ENCODE measurements around the gene CHRNA10. TPM values are rescaled to one million over a fixed set of nuclear protein-coding genes. Genes with fewer than 3 reads are reported as not detected.

The CHRNA10 gene
- total and polyA plus RNA-seq, 2 donors (not counting 1 experiment from before 2014, with no cell fraction given) = 2.1 to 4.0 TPM

DNA sequence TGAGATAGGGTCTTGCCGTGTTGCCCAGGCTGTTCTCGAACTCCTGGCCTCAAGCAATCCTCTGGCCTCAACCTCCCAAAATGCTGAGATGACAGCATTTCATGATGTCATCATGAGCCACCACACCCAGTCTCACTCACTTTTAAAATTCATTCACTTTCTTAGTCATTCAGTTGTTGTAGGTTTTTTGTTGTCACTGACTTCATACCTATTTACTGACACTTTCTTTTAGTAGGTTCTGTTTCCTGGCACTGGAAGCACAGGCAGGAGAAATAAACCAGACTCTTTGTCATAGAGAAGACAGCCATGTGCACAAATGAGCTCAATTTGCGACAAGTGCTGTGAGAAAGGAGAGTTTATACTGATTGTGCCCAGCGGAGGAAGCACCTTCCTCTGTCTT lies 39.9 kb downstream of the CHRNA10 start:
- 100% methylated on average over 2 of the region's 4 CpGs for WGBS (ENCODE audit: insufficient coverage)
- ChIA-PET POLR2A (no interaction called here), CTCF (no interaction called here)
- Histone ChIP-seq H3K4me3 (ENCODE audit: control extremely low read depth in 1 of 5, extremely low read depth in 1 of 5, insufficient read depth in 1 of 5, low read depth in 2 of 5, low read length in 4 of 5) (no peak overlapping the region), H3K27ac (ENCODE audit: low read length in 2 of 2) (no peak overlapping the region), H3K27me3 (replicated peaks in 1 of 4; ENCODE audit: control extremely low read depth in 1 of 4, control insufficient read depth in 3 of 4, insufficient read depth in 4 of 4, low read length in 3 of 4) (peaks cover 0 to 4% (median 0%) of the 10 kb centered on the region in 4 experiments), H2AFZ (ENCODE audit: insufficient read depth, low read depth, low read length, poor library complexity, severe bottlenecking) (no peak overlapping the region), H3K4me2 (replicated peaks; ENCODE audit: low read depth, low read length, poor library complexity, severe bottlenecking) (no peak overlapping the region), H3K4me1 (ENCODE audit: control insufficient read depth in 2 of 2, insufficient read depth in 2 of 2, low read length in 2 of 2) (no peaks in the 10 kb centered on the region), H4K20me1 (ENCODE audit: control insufficient read depth, insufficient read depth, low read length, poor library complexity, severe bottlenecking) (no peaks in the 10 kb centered on the region), H3K79me2 (ENCODE audit: control insufficient read depth, insufficient read depth, low read length) (no peaks in the 10 kb centered on the region), H3K36me3 (replicated peaks in 1 of 2; ENCODE audit: control extremely low read depth in 1 of 2, control insufficient read depth in 1 of 2, extremely low read depth in 1 of 2, insufficient read depth in 2 of 2, low read length in 1 of 2) (no peaks in the 10 kb centered on the region), H3K9ac (ENCODE audit: low read length) (no peak overlapping the region), H3K9me3 (ENCODE audit: control extremely low read depth in 1 of 3, control insufficient read depth in 2 of 3, insufficient read depth in 1 of 3, low read length in 2 of 3) (peaks cover 0 to 3% (median 0%) of the 10 kb centered on the region in 3 donors)
- no peak for TF ChIP-seq CTCF (IDR thresholded peaks at IDR 0.05)
- TF ChIP-seq EZH2 (IDR thresholded peaks at IDR 0.05; ENCODE audit: borderline replicate concordance, insufficient read depth, low read depth, low read length, poor library complexity, severe bottlenecking) = no peak
- no peak overlapping the region for H3K27ac Mint-ChIP-seq
- no peak for ATAC-seq (ENCODE audit: low read depth)
- H3K9me3 Mint-ChIP-seq (ENCODE audit: insufficient read depth) = no peaks in the 10 kb centered on the region
- H3K27me3 Mint-ChIP-seq = peaks cover 15% of the 10 kb centered on the region
- peaks cover 2% of the 10 kb centered on the region for H3K4me1 Mint-ChIP-seq
- DNase-seq = no peak
- intact Hi-C loops (cut with micrococcal nuclease) = no loop called here
- no peak overlapping the region for H3K4me3 Mint-ChIP-seq

- Histone ChIP-seq H3K79me2 (ENCODE audit: control insufficient read depth, insufficient read depth, low read length) (no peaks in the 10 kb centered on the region), H3K4me2 (replicated peaks; ENCODE audit: low read depth, low read length, poor library complexity, severe bottlenecking) (no peak overlapping the region), H3K9ac (ENCODE audit: low read length) (no peak overlapping the region), H2AFZ (ENCODE audit: insufficient read depth, low read depth, low read length, poor library complexity, severe bottlenecking) (no peak overlapping the region), H4K20me1 (ENCODE audit: control insufficient read depth, insufficient read depth, low read length, poor library complexity, severe bottlenecking) (no peaks in the 10 kb centered on the region), H3K9me3 (ENCODE audit: control extremely low read depth in 1 of 3, control insufficient read depth in 2 of 3, insufficient read depth in 1 of 3, low read length in 2 of 3) (no peaks in the 10 kb centered on the region), H3K27ac (ENCODE audit: low read length in 2 of 2) (no peak overlapping the region), H3K27me3 (replicated peaks in 1 of 4; ENCODE audit: control extremely low read depth in 1 of 4, control insufficient read depth in 3 of 4, insufficient read depth in 4 of 4, low read length in 3 of 4) (no peaks in the 10 kb centered on the region), H3K4me1 (ENCODE audit: control insufficient read depth in 2 of 2, insufficient read depth in 2 of 2, low read length in 2 of 2) (no peaks in the 10 kb centered on the region), H3K4me3 (ENCODE audit: control extremely low read depth in 1 of 5, extremely low read depth in 1 of 5, insufficient read depth in 1 of 5, low read depth in 2 of 5, low read length in 4 of 5) (no peak overlapping the region), H3K36me3 (replicated peaks in 1 of 2; ENCODE audit: control extremely low read depth in 1 of 2, control insufficient read depth in 1 of 2, extremely low read depth in 1 of 2, insufficient read depth in 2 of 2, low read length in 1 of 2) (no peaks in the 10 kb centered on the region)
- CTCF ChIA-PET = no interaction called here
- H3K4me3 Mint-ChIP-seq = no peak overlapping the region
- POLR2A ChIA-PET = no interaction called here
- H3K27ac Mint-ChIP-seq = no peak overlapping the region
- peaks cover 4% of the 10 kb centered on the region for H3K27me3 Mint-ChIP-seq
- TF ChIP-seq EZH2 (IDR thresholded peaks at IDR 0.05; ENCODE audit: borderline replicate concordance, insufficient read depth, low read depth, low read length, poor library complexity, severe bottlenecking) (no peak), CTCF (IDR thresholded peaks at IDR 0.05) (no peak)
- no peak for ATAC-seq (ENCODE audit: low read depth)
- no peaks in the 10 kb centered on the region for H3K9me3 Mint-ChIP-seq (ENCODE audit: insufficient read depth)
- WGBS (ENCODE audit: insufficient coverage) = no CpG with 5 or more reads among the region's 1 CpG
- peaks cover 2% of the 10 kb centered on the region for H3K4me1 Mint-ChIP-seq
- intact Hi-C loops (cut with micrococcal nuclease) = no loop called here
- DNase-seq = no peak
These were observed 43.9 kb downstream of the CHRNA10 start for GRCh38 chr11:3627291-3627690.

All from B cell (primary cell).